ENCODE data around the gene STEAP4. TPM values are rescaled to one million over a fixed set of nuclear protein-coding genes. Genes with fewer than 3 reads are reported as not detected.

The STEAP4 gene
- total RNA-seq, 4 donors from 2014 or later = 45.2 to 239 (median 82.2) TPM

DNA sequence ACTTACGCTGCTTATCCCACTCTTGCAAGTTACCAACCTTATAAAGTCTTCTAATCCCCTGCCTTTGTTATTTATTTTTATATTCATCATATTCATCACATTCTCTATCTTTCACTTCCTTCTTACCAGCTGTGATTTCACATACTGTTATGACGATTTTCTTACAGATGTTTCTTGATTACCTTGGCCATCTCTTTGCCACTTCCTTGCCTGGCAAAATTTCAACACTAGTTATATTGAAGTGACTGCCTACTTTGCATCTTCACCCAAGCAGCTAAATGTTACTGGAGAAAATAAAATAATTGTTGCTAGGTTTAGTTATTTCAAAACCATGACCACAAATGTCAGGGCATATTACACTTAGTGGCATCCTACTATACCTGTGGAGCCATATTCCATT is 8.8 kb upstream of the STEAP4 start:
- no peaks in the 10 kb centered on the region for H3K36me3 ChIP-seq
- no peak for TF ChIP-seq EP300 (IDR thresholded peaks at IDR 0.05)
- TF ChIP-seq, protein P1, sequence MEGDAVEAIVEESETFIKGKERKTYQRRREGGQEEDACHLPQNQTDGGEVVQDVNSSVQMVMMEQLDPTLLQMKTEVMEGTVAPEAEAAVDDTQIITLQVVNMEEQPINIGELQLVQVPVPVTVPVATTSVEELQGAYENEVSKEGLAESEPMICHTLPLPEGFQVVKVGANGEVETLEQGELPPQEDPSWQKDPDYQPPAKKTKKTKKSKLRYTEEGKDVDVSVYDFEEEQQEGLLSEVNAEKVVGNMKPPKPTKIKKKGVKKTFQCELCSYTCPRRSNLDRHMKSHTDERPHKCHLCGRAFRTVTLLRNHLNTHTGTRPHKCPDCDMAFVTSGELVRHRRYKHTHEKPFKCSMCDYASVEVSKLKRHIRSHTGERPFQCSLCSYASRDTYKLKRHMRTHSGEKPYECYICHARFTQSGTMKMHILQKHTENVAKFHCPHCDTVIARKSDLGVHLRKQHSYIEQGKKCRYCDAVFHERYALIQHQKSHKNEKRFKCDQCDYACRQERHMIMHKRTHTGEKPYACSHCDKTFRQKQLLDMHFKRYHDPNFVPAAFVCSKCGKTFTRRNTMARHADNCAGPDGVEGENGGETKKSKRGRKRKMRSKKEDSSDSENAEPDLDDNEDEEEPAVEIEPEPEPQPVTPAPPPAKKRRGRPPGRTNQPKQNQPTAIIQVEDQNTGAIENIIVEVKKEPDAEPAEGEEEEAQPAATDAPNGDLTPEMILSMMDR (IDR thresholded peaks at IDR 0.05) = no peak
- no peak for TF ChIP-seq POLR2A (IDR thresholded peaks at IDR 0.05)
- no peaks in the 10 kb centered on the region for H3K27me3 ChIP-seq
- no peak overlapping the region for H3K4me3 ChIP-seq
- DNase-seq (ENCODE audit: low spot score in 2 of 2) = no peak
- H3K27ac ChIP-seq = no peak overlapping the region
- 82 to 86% methylated on average over 2 of the region's 2 CpGs for WGBS, 2 donors
- no peaks in the 10 kb centered on the region for H3K9me3 ChIP-seq
- H3K4me1 ChIP-seq = peaks cover 0 to 34% (median 0%) of the 10 kb centered on the region in 4 donors

DNA sequence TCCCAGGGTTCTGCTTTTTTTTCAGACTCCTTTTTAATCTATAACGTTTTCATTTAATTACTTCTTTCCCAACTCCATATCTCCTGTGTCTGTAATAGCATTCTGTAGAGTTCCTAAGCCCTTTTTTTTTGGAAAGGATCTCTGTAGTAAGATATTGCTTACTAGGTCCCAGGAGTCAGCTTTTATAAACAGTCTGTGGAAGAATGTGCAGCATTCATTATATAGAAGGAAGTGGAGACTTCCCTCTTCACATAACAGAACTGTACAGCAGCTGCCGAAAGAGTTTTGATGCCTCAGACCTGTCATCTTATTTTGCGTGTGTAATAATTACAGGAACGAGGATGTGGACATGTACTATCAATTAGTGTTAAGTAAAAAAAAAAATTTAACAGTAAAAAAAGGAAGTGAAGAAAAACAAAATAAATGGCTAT is 7.4 kb upstream of the STEAP4 start:
- Histone ChIP-seq H3K27me3 (no peaks in the 10 kb centered on the region), H3K27ac (peak overlapping the region in 2 of 4 donors; percentile 1 to 72), H3K36me3 (no peaks in the 10 kb centered on the region), H3K9me3 (no peaks in the 10 kb centered on the region), H3K4me1 (peaks cover 0 to 45% (median 0%) of the 10 kb centered on the region in 4 donors), H3K4me3 (no peak overlapping the region)
- WGBS, 2 donors = 23 to 33% methylated on average over 4 of the region's 4 CpGs
- no peak for DNase-seq (ENCODE audit: low spot score in 2 of 2)
- TF ChIP-seq, protein P1 (IDR thresholded peaks at IDR 0.05) = no peak
- no peak for TF ChIP-seq EP300 (IDR thresholded peaks at IDR 0.05)

DNA sequence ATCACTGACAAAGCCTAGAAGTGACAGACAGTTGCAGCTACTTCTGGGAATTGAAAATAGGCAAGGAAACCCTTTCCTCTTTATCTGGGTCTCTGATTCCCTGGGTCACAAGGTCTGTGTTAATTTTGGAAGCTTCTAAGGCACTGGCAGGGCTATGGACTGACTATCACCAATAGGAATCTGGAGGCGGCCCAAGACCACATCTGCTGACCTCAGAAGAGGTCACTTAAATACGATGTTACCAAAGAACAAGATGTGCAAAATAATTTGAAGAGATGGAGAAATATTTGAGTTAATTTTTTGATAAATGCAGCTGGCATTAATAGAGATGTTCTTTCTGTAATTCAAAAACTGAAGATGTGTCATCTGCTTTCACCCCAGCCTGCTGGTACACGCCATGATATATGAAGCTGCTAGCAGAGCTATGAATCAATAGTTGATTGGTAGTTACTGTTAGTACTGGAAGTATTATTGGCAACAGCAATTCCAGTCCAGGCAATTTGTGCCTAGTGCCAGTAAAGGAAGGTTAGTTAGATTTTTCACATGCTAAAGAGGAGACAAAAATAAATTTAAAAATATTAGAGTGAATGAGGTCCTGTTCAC is 5.5 kb upstream of the STEAP4 start:
- H3K27me3 ChIP-seq = no peaks in the 10 kb centered on the region
- peak overlapping the region in 3 of 4 donors; percentile 25 to 72 (median 72) for H3K27ac ChIP-seq
- H3K4me3 ChIP-seq = no peak overlapping the region
- DNase-seq (ENCODE audit: low spot score in 2 of 2) = peak; percentile 73 to 90
- TF ChIP-seq POLR2A (IDR thresholded peaks at IDR 0.05) (no peak), EP300 (IDR thresholded peaks at IDR 0.05) (peak; percentile 42 to 89)
- H3K4me1 ChIP-seq = peaks cover 0 to 59% (median 0%) of the 10 kb centered on the region in 4 donors
- no peaks in the 10 kb centered on the region for H3K9me3 ChIP-seq
- WGBS, 2 donors = 56 to 57% methylated on average over 3 of the region's 3 CpGs
- no peaks in the 10 kb centered on the region for H3K36me3 ChIP-seq

DNA sequence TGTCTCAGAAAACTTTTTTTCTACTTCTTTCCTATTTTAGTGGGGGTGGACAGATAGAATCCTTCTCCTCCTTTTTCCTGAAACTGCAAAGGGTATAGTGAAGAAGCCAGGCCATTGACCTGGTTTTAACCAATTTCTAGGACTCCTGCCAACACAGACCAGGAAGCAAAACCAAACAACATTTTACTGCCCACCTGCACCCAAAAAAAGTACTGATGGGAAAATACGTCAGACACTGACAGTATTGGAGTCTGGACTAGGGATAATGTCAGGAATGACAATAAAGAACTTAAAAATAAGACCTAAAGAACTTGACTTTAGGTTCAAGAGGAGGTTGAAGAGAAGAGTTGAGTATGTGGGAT is 5.0 kb upstream of the STEAP4 start:
- H3K4me1 ChIP-seq = peaks cover 0 to 64% (median 0%) of the 10 kb centered on the region in 4 donors
- TF ChIP-seq POLR2A (IDR thresholded peaks at IDR 0.05) = no peak
- TF ChIP-seq, protein P1 (IDR thresholded peaks at IDR 0.05) = no peak
- no peak for TF ChIP-seq EP300 (IDR thresholded peaks at IDR 0.05)
- H3K9me3 ChIP-seq = no peaks in the 10 kb centered on the region
- H3K27me3 ChIP-seq = no peaks in the 10 kb centered on the region
- H3K4me3 ChIP-seq = no peak overlapping the region
- peak overlapping the region; percentile 25 to 72 (median 52) for H3K27ac ChIP-seq
- no peak for DNase-seq (ENCODE audit: low spot score in 2 of 2)
- 46 to 54% methylated on average over 1 of the region's 1 CpG for WGBS, 2 donors
- no peaks in the 10 kb centered on the region for H3K36me3 ChIP-seq

DNA sequence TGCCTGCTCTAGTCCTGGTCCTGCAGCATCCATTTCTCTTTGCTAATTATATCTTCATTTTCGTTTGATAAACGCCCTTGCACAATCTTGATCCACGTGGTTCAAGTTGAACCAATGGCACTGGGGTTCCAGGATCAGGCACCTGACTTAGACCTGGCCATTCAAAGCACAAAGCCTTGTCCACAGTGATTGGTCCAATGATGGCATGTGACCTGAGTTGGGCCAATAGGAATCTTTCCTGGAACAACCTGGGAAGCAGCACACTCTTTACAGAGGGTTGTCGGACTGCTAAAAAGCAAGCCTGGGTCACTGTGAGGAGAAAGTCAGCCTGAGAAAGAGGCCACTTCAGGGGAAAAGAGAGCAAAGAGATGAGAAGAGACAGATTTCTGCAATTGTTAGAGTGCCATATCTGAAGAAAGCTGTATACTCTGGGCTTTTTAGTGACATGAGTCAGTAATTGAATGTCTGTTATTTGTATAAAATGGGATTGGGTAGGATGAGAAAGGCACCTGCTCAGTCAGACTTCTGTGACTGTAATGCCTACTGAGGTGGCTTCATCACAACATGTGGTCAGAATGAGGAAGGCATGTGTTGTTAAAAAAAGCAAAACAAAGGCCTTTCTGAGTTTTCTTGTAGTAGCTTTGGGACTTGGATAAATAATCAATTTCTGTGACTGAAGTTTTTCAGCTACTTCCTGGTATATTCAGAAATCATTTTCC is 4.4 kb upstream of the STEAP4 start:
- Histone ChIP-seq H3K27me3 (no peaks in the 10 kb centered on the region), H3K36me3 (no peaks in the 10 kb centered on the region), H3K9me3 (no peaks in the 10 kb centered on the region), H3K4me1 (peaks cover 0 to 69% (median 0%) of the 10 kb centered on the region in 4 donors), H3K27ac (peak overlapping the region; percentile 25 to 72 (median 52)), H3K4me3 (no peak overlapping the region)
- TF ChIP-seq EP300 (IDR thresholded peaks at IDR 0.05) = no peak
- TF ChIP-seq, protein P1 (IDR thresholded peaks at IDR 0.05) = no peak
- no peak for TF ChIP-seq POLR2A (IDR thresholded peaks at IDR 0.05)
- no peak for DNase-seq (ENCODE audit: low spot score in 2 of 2)
- WGBS, 2 donors = 86 to 92% methylated on average over 4 of the region's 4 CpGs
